ENCODE measurements around the gene FDPS. TPM values are rescaled to one million over a fixed set of nuclear protein-coding genes. Genes with fewer than 3 reads are reported as not detected.
"Not testable (repeated sequence)": the region's sequence is repeated elsewhere in the genome, so short reads cannot be mapped to it uniquely, and the experiment has no call there.

FDPS gene
- polyA plus RNA-seq, 1 donor: 179 TPM

DNA sequence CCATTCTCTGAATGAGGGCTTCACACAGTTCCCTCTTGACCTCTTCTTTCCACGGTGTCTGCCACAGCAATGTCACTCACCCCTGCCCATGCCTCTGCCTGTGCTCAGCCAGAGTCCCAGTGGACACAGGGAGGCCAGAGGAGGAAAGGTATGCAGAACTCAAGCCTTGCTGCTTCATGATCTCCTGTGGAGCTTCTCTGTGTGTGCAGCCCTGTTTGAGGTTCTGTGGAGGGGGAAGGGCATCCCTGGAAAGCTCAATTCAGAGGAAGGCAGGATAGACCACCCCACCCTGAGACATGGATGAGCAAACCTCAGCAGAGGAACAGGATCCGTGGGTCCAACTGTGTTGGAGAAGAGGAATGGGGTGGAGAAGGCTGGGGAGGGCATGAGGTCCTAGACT, 29.4 kb upstream of the FDPS start:
- DNase-seq: no peak

- DNase-seq: no peak
Observed at GRCh38 chr1:155282488-155283091, 26.1 kb upstream of the FDPS start.

- no peak for DNase-seq
Observed at GRCh38 chr1:155284476-155284875, 24.2 kb upstream of the FDPS start.

GRCh38 chr1:155285063-155285462, 23.6 kb upstream of the FDPS start:
- no peak for DNase-seq

DNA sequence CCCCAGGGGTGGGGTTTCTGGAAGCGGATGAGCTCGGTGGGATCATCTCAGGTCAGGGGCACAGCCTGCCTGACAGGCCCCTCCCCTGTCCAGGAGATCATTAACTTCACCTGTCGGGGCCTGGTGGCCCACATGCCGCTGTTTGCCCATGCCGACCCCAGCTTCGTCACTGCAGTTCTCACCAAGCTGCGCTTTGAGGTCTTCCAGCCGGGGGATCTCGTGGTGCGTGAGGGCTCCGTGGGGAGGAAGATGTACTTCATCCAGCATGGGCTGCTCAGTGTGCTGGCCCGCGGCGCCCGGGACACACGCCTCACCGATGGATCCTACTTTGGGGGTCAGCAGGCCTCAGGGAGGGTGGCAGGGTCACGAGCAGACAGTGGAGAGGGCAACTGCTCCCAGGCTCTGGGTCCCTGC, 23.0 kb upstream of the FDPS start:
- DNase-seq: no peak

DNA sequence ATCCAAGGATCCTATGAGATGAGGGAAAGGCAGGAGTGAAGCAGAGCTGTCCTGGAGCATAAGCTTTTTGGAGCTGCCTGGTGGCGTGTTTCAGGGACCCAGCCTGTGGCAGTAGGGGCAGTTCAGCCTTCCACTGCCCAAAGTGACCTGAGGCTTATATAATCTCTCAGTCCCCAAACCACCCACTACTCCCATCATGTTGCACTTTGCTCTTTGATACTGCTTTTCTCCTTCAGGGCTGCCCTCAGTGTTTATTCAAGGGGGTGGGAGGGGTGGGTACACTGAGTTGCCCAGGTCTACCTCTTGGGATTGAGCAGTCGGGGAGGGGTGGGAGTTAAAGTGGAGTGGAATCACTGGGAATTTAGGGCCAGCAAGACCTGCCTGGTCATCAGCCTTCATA, 22.1 kb upstream of the FDPS start:
- no peak for DNase-seq

DNA sequence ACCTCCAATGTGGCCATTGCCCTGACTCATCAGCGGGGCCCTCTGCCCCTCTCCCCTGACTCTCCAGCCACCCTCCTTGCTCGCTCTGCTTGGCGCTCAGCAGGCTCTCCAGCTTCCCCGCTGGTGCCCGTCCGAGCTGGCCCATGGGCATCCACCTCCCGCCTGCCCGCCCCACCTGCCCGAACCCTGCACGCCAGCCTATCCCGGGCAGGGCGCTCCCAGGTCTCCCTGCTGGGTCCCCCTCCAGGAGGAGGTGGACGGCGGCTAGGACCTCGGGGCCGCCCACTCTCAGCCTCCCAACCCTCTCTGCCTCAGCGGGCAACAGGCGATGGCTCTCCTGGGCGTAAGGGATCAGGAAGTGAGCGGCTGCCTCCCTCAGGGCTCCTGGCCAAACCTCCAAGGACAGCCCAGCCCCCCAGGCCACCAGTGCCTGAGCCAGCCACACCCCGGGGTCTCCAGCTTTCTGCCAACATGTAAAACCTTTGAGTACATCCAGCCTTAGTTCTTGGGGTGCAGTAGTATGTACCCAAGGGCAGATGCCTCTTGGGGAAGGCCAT, 20.6 kb upstream of the FDPS start:
- no peak for DNase-seq

DNA sequence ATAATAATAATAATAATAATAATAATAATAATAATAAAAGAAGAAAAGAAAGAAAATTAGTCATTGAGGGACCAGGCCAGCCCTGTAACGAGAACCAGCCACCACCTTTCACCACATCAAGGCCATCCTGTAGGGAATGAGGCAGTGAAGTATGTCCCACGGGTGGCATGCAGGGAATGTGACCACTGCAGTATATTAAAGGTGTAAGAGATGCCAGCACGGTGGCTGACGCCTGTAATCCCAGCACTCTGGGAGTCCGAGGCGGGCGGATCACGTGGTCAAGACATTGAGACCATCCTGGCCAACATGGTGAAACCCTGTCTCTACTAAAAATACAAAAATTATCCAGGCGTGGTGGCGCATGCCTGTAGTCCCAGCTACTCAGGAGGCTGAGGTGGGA, 17.7 kb upstream of the FDPS start:
- not testable (repeated sequence) for DNase-seq

DNA sequence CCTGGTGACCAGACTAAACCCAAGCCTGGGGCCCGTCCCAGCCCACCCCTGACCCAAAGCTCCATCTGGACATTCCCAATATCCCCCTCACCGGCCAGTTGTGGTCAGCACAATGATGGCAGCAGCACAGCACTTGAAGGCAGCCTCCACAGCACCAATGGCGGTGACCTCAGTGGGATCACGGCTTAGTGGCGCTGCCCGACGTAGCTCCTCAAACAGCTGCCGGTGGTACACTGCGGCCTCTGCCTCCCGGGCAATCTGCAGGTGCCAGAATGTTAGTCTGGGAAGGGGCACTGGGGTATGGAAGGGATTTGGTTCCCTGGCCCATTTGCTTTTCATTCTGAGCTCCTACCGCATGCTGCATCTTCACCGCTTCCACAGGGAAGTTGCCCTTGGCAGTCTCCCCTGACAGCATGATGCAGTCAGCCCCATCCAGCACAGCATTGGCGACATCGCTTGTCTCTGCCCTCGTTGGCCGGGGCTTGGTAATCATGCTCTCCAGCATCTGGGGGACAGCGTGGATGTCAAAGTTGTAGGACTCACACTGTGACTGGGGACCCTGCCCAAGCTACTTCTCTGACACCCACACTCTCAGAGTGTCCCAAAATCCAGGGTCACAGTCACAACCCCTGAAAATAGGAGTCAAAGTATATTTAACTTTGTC, 15.4 kb upstream of the FDPS start:
- no peak for DNase-seq

DNA sequence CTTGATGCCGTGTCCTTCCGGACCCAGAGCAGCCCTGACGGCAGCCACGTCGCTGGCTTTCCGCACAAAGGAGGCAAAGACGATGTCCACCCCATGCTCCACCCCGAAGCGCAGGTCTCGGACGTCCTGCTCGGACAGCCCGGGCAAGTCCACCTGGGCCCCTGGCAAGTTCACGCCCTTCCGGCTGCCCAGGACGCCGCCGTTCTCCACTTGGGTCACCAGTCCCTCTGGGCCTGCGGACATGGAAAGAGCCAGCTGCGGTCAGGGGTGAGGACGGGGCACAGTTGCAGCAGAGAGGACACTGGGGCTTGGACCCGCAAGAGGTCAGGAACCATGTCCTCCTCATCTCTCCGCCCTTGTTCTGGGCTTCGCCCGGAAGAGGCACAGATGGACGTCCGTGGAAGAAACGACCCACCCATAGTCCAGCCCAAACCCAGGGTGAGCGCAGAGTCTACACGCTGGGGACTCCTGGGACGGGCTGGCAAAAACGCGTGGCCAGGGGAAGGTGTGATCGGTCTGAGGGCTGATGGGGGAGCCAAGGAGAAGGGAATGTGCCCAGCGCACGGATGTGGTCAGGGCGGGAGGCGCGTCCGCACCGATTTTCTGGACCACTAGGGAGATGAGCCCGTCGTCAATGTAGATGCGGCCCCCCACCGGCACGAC, 14.0 kb upstream of the FDPS start:
- DNase-seq: no peak

DNA sequence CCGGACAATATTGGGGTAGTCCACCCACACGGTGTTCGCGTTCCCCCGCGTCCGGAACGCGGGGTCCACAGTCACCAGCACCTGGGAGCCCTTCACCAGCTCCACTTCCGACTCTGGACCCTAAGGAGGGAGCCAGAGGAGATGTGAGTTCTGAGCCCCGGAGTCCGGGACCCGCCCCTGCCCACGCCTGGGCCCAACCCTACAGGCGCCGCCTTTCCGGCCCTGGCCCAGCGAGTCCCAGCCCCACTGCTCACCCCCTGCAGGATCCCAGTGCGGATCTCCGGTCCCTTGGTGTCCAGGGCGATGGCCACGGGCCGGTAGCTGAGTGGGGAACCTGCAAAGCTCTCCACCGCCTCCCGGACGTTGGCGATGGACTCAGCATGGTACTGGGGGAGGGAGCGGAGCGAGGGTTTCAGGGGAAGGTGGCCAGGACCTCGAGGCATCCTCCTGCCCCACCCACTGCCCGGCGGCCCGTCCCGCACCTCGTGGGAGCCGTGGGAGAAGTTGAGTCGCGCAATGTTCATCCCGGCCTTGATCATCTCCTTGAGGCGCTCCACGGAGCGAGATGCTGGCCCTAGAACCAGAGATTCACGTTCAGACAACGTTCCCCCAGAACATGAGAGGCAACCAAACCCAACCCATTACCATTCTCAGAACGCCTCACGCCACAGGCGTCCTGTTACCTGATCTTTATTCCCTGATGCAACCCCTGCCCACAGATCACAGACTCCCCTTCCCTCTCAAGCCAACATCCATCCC, 13.3 kb upstream of the FDPS start:
- DNase-seq: no peak

DNA sequence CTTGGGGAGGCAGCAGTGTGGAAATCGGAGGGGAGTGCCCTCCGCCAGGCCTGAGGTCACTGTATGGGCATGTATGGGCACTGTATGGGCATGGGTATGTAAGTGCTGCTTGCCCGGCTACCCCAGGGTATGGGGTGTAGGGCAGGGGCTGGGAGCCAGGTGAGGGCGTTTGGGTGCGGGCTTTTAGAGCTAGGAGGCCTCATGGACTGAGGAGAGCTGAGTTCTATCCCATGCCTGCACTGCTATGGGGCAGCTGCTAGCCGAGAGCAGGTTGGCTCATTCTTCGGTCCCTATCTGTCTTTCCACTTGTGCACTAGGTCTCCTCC, 12.8 kb upstream of the FDPS start:
- DNase-seq: no peak

- DNase-seq: no peak
Observed at GRCh38 chr1:155296661-155297060, 12.0 kb upstream of the FDPS start.

- no peak for DNase-seq
Observed at GRCh38 chr1:155297384-155297783, 11.3 kb upstream of the FDPS start.

- no peak for DNase-seq
Observed at GRCh38 chr1:155300024-155300423, 8.6 kb upstream of the FDPS start.

DNA sequence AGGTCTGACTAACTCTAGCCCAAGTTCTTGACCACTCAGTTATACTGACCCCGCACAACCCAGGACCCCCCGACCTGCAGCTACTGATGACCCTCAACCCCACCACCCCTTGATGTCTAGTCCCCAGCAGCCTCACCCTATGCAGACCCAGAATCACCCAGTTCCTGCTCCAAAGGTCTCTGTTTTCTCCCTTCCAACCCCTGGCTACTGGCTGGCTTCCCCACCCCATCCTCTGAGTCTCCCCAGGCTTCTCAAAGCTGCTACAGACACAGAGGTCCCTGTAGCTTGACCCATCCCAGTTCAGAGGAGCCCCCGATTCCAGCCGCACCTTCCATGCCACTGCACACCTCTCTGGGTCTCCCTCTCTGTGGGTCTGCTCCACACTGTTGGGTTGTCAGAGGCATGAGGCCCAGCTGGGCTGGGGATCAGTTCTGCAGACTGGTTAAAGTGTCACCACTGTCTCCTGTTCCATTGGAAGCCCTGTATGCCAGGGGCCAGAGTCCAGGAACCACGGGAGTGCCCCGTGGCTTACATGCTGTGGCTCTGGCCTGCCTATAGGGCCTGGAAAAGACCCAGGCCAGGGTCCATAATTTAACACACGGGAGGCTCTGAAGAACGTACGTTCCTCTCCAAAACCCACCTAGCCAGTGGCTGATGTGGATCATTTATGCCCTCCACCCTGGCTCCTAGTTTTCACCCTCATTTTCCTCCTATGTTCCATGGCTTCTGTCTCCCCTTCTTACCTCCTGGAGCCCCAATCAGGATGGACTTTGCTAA, 7.9 kb upstream of the FDPS start:
- no peak for DNase-seq

GRCh38 chr1:155301342-155301841, 7.3 kb upstream of the FDPS start, which contains the start of gene PKLR:
PKLR (minus strand) TSS chr1:155301438; CDS start chr1:155301395, 43 bp downstream.
- DNase-seq: no peak

GRCh38 chr1:155304558-155305063, 4.1 kb upstream of the FDPS start:
- DNase-seq: no peak

- no peak for DNase-seq
Observed at GRCh38 chr1:155305881-155306391, 2.7 kb upstream of the FDPS start.

DNA sequence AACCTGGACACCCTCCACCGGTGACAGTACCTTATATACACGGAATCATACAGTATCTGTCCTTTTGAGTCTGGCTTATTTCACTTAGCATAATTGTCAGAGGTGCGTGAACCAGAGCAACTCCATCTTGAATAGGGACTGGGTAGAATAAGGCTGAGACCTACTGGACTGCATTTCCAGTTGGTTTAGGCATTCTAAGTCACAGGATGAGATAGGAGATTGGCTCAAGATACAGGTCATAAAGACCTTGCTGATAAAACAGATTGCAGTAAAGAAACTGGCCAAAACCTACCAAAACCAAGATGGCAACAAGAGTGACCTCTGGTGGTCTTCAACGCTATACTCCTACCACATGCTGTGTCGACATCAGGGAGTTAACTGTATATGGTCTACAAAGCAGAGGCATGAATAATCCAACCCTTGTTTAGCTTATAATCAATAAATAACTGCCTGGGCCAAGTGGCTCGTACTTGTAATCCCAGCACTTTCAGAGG, 1.4 kb upstream of the FDPS start:
- no peak for DNase-seq

DNA sequence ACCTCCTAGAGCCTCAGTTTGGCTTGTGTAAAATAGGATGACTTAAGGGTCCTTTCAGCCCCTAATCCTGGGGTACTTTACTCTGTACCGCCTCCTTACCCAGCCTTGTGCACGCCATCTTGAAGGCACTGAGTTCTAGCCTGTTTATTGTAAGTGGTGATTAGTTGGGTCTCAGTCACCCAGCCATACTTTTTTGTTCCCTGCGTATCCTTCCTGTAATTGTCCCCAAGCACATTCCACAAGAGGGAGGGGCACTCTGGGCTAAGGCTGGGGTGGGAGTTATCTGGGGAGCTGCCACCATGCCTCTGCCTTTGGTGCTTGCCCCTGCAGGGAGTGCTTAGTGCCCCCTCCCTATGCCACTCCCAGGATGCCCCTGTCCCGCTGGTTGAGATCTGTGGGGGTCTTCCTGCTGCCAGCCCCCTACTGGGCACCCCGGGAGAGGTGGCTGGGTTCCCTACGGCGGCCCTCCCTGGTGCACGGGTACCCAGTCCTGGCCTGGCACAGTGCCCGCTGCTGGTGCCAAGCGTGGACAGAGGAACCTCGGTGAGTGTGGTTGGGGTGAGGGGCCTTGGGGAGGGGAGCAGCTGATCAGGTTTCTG, 856 bp downstream of the FDPS start:
- no peak for DNase-seq
